Measurements from ENCODE around the gene EIF4G1. TPM values are rescaled to one million over a fixed set of nuclear protein-coding genes. Genes with fewer than 3 reads are reported as not detected.

EIF4G1 gene
- total RNA-seq, 1 experiment from 2014 or later = 178 TPM

DNA sequence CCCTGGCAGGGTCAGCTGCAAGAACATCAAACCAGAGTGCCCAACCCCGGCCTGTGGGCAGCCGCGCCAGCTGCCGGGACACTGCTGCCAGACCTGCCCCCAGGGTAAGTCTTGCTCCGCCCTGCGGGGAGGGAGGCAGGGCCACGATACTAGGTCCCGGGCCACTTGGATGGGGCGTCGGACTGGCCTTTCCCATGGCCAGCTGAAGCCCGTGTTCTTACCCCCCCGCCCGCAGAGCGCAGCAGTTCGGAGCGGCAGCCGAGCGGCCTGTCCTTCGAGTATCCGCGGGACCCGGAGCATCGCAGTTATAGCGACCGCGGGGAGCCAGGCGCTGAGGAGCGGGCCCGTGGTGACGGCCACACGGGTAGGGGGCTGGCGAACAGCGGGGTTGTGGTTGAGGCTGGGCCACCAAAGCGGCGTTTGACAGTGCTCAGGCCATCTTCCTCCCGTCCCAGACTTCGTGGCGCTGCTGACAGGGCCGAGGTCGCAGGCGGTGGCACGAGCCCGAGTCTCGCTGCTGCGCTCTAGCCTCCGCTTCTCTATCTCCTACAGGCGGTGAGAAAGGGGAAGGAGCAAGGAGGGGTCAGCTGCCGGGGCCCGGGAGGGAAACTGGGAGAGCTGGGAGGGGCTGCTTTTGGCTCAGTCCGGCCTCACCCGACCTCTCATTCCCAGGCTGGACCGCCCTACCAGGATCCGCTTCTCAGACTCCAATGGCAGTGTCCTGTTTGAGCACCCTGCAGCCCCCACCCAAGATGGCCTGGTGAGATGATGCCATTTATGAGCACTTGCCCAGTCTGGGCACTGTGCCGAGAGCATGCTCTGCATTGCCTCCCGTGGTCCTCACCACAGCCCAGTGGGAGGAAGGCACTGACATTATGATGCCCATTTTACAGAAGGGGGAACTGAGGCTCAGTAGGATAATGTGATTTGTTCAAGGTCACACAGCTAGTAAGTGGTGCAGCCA is 67.1 kb downstream of the EIF4G1 start:
- DNase-seq (ENCODE audit: extremely low read depth, low read depth) = no peak

DNA sequence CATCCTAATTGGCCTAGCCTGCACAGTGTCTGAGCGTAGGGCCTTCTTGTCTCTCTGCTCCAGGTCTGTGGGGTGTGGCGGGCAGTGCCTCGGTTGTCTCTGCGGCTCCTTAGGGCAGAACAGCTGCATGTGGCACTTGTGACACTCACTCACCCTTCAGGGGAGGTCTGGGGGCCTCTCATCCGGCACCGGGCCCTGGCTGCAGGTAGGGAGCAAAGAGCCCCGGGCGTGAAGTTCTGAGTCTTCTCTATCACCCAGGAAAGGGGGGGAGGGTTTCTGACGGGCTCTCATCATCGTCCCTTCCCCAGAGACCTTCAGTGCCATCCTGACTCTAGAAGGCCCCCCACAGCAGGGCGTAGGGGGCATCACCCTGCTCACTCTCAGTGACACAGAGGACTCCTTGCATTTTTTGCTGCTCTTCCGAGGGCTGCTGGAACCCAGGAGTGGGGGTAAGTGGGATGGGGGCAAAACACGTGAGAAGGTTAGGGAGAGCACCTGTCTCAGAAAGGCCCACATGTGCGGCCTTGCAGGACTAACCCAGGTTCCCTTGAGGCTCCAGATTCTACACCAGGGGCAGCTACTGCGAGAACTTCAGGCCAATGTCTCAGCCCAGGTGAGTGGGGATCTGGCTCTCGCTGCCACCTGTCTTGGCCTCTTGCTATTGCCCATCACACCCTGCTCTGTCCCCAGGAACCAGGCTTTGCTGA is 68.1 kb downstream of the EIF4G1 start:
- no peak for DNase-seq (ENCODE audit: extremely low read depth, low read depth)

DNA sequence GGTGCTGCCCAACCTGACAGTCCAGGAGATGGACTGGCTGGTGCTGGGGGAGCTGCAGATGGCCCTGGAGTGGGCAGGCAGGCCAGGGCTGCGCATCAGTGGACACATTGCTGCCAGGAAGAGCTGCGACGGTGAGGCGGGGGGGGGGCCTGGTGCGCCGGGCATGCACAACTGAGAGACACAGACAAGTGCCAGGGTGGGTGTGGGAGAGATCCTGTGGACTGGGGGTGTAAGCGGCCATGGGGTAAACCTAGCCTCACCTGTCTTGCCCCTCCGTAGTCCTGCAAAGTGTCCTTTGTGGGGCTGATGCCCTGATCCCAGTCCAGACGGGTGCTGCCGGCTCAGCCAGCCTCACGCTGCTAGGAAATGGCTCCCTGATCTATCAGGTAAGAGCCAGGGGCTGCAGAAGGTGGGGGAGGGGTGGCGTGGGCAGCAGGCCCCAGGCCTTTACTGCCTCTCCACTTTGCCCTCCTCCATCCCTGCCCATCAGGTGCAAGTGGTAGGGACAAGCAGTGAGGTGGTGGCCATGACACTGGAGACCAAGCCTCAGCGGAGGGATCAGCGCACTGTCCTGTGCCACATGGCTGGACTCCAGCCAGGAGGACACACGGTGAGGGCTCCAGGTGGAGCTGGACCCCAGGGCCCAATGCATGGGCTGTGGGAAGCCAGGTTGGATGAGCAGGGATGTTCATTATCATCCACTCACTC is 68.8 kb downstream of the EIF4G1 start:
- no peak for DNase-seq (ENCODE audit: extremely low read depth, low read depth)

DNA sequence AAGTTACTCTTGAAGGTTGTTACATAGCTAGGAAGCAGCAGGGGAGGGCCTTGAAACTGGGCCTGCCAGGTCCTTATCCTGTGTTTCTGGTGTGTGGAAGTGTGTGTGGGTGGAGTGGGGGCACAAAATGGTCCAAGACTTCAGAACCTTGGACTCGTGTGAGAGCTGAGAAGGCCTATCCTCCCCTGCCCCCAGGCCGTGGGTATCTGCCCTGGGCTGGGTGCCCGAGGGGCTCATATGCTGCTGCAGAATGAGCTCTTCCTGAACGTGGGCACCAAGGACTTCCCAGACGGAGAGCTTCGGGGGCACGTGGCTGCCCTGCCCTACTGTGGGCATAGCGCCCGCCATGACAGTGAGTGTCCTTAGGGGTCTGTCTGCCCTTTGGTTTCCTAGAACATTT is 69.9 kb downstream of the EIF4G1 start:
- no peak for DNase-seq (ENCODE audit: extremely low read depth, low read depth)

Small RNAs within 50 kb of the gene (small RNA-seq; reads per million reads assigned to genes)
- 46.2 to 420 reads per million in 2 experiments for gene SNORD66

Other genes with a start within 250 kb of the EIF4G1 start
- not detected in 2 replicates for gene HTR3E, start 217.5 kb upstream of the EIF4G1 start, total RNA-seq (2014; rRNA removed; shearing (Covaris generic))
- 32.0 and 33.3 TPM in 2 replicates for gene EIF2B5, start 179.2 kb upstream of the EIF4G1 start, total RNA-seq (2014; rRNA removed; shearing (Covaris generic))
- gene DVL3, start 159.2 kb upstream of the EIF4G1 start, total RNA-seq (2014; rRNA removed; shearing (Covaris generic)) = 16.1 and 19.4 TPM in 2 replicates
- gene AP2M1, start 139.8 kb upstream of the EIF4G1 start, total RNA-seq (2014; rRNA removed; shearing (Covaris generic)) = 110 and 117 TPM in 2 replicates
- gene ABCF3, start 128.4 kb upstream of the EIF4G1 start, total RNA-seq (2014; rRNA removed; shearing (Covaris generic)) = 21.1 and 25.4 TPM in 2 replicates
- 0.35 TPM in 1 of 2 replicates, not detected in the other for gene VWA5B2, start 85.0 kb upstream of the EIF4G1 start, total RNA-seq (2014; rRNA removed; shearing (Covaris generic))
- 50.7 and 52.9 TPM in 2 replicates for gene ALG3, start 65.6 kb upstream of the EIF4G1 start, total RNA-seq (2014; rRNA removed; shearing (Covaris generic))
- 15.1 and 15.8 TPM in 2 replicates for gene EEF1AKMT4, start 64.9 kb upstream of the EIF4G1 start, total RNA-seq (2014; rRNA removed; shearing (Covaris generic))
- gene CAMK2N2, start 53.1 kb upstream of the EIF4G1 start, total RNA-seq (2014; rRNA removed; shearing (Covaris generic)) = 0.23 TPM in 1 of 2 replicates, not detected in the other
- not detected in 2 replicates for gene ECE2, start 38.6 kb upstream of the EIF4G1 start, total RNA-seq (2014; rRNA removed; shearing (Covaris generic))
- 140 and 164 TPM in 2 replicates for gene PSMD2, start 15.4 kb upstream of the EIF4G1 start, total RNA-seq (2014; rRNA removed; shearing (Covaris generic))
- 10.7 and 12.6 TPM in 2 replicates for gene FAM131A, start 23.0 kb downstream of the EIF4G1 start, total RNA-seq (2014; rRNA removed; shearing (Covaris generic))
- gene CLCN2, start 47.0 kb downstream of the EIF4G1 start, total RNA-seq (2014; rRNA removed; shearing (Covaris generic)) = 4.9 and 6.2 TPM in 2 replicates
- gene POLR2H, start 47.1 kb downstream of the EIF4G1 start, total RNA-seq (2014; rRNA removed; shearing (Covaris generic)) = 98.8 and 101 TPM in 2 replicates
- gene THPO, start 63.6 kb downstream of the EIF4G1 start, total RNA-seq (2014; rRNA removed; shearing (Covaris generic)) = not detected in 2 replicates
- 0.07 TPM in 1 of 2 replicates, not detected in the other for gene CHRD, start 65.4 kb downstream of the EIF4G1 start, total RNA-seq (2014; rRNA removed; shearing (Covaris generic))
- not detected in 2 replicates for gene EPHB3, start 247.2 kb downstream of the EIF4G1 start, total RNA-seq (2014; rRNA removed; shearing (Covaris generic))